BLaER1 (cell line): ENCODE results near the gene PTPRD.

Experiments used
- H3K27ac ChIP-seq: shearing (Covaris generic); formaldehyde crosslinking; 2 replicates; pipeline ENCODE4 v1.8.1; 2022
- H3K27me3 ChIP-seq: shearing (Covaris generic); formaldehyde crosslinking; 2 replicates; pipeline ENCODE4 v1.8.1; 2022
- H3K36me3 ChIP-seq: shearing (Covaris generic); formaldehyde crosslinking; 2 replicates; pipeline ENCODE4 v1.8.1; 2022
- H3K4me1 ChIP-seq: shearing (Covaris generic); formaldehyde crosslinking; 2 replicates; pipeline ENCODE4 v1.8.1; 2022
- H3K4me2 ChIP-seq: shearing (Covaris generic); formaldehyde crosslinking; 2 replicates; pipeline ENCODE4 v1.8.1; 2022
- H3K4me3 ChIP-seq: shearing (Covaris generic); formaldehyde crosslinking; 2 replicates; pipeline ENCODE4 v1.8.1; 2022
- H3K9ac ChIP-seq: shearing (Covaris generic); formaldehyde crosslinking; 2 replicates; pipeline ENCODE4 v1.8.1; 2022
- H3K9me3 ChIP-seq: shearing (Covaris generic); formaldehyde crosslinking; 2 replicates; pipeline ENCODE4 v1.8.1; 2022
- H4K20me1 ChIP-seq: shearing (Covaris generic); formaldehyde crosslinking; 2 replicates; pipeline ENCODE4 v1.8.1; 2022
- Cebpa-rat ChIP-seq: shearing (Covaris generic); IDR thresholded peaks from 2 replicates; pipeline ENCODE4 v1.8.1; 2022

PTPRD gene

DNA sequence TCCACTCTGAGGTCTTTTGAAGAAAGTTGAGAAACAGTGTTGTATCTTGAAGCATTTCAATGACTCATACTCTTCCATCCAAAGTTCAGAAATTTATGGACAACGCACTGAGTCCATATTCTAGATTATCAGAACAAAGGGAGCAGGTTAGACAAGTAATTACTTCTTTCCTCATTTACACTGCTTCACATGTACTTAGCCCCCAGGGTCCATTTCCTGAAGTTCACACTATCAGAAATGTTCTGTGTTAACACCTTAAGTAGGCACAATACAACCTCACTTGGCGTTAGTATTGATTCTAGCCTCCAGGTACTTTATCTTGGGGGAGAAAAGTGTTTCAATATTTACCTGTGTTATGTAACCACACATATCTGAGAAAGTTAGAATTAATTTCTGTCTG lies 2325.3 kb downstream of the PTPRD start:
- no peak for TF ChIP-seq Cebpa-rat
- Histone ChIP-seq H3K4me2 (no peak overlapping the region), H4K20me1 (no peaks in the 10 kb centered on the region), H3K36me3 (no peaks in the 10 kb centered on the region), H3K4me1 (no peaks in the 10 kb centered on the region), H3K9ac (no peak overlapping the region), H3K27me3 (no peaks in the 10 kb centered on the region), H3K9me3 (no peaks in the 10 kb centered on the region), H3K27ac (no peak overlapping the region), H3K4me3 (no peak overlapping the region)

DNA sequence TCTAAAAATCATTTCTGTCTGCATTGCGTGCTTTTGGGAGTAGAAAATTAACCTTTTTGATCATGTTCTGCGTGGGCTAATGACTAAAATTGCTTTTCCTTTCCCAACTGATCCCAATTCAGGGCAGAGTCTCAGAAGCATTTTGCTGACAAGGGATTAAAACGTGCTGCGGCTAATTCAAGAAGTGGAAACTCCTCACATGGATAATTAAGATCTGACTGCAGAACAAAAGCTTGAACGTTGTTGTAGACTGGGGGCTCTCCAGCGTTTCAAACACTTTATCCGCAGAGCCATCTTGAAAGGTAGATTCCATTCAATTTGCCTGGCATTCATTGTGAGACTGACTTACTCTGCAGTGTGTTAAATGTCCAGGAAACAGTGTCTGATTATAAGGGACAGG lies 2327.9 kb downstream of the PTPRD start:
- no peak for TF ChIP-seq Cebpa-rat
- Histone ChIP-seq H3K27me3 (no peaks in the 10 kb centered on the region), H3K4me3 (no peak overlapping the region), H3K4me2 (no peak overlapping the region), H3K36me3 (no peaks in the 10 kb centered on the region), H3K4me1 (no peaks in the 10 kb centered on the region), H4K20me1 (no peaks in the 10 kb centered on the region), H3K9ac (no peak overlapping the region), H3K9me3 (no peaks in the 10 kb centered on the region), H3K27ac (no peak overlapping the region)

GRCh38 chr9:8282535-8282934 lies 2330.3 kb downstream of the PTPRD start:
- H3K4me2 ChIP-seq: no peak overlapping the region
- TF ChIP-seq Cebpa-rat: no peak
- no peaks in the 10 kb centered on the region for H3K4me1 ChIP-seq
- H3K27ac ChIP-seq: no peak overlapping the region
- no peaks in the 10 kb centered on the region for H3K9me3 ChIP-seq
- no peak overlapping the region for H3K9ac ChIP-seq
- no peaks in the 10 kb centered on the region for H3K27me3 ChIP-seq
- no peaks in the 10 kb centered on the region for H4K20me1 ChIP-seq
- H3K4me3 ChIP-seq: no peak overlapping the region
- H3K36me3 ChIP-seq: no peaks in the 10 kb centered on the region

DNA sequence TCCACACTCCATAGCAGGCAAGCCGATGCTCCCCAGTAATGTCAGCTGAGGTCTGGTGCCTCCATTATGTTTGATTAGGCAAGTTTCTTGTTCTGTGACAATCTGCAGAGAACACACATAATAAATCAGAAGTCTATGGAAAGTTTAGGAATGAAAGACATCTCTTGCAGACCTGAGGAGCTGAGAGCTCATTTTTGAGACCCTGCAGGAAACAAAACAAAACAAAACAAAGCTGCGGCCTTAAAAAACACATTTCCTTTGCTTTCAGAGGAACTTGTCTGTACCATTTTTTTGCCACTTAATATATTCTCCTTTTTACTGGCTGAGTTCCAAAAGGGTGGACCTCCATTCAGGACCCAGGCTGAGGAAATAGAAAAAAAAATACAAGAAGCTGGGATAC lies 2332.0 kb downstream of the PTPRD start:
- H3K4me1 ChIP-seq: no peaks in the 10 kb centered on the region
- peaks cover 8% of the 10 kb centered on the region for H3K9me3 ChIP-seq
- no peak overlapping the region for H3K9ac ChIP-seq
- no peaks in the 10 kb centered on the region for H3K36me3 ChIP-seq
- H3K27me3 ChIP-seq: no peaks in the 10 kb centered on the region
- TF ChIP-seq Cebpa-rat: no peak
- H4K20me1 ChIP-seq: no peaks in the 10 kb centered on the region
- no peak overlapping the region for H3K4me2 ChIP-seq
- H3K4me3 ChIP-seq: no peak overlapping the region
- no peak overlapping the region for H3K27ac ChIP-seq

DNA sequence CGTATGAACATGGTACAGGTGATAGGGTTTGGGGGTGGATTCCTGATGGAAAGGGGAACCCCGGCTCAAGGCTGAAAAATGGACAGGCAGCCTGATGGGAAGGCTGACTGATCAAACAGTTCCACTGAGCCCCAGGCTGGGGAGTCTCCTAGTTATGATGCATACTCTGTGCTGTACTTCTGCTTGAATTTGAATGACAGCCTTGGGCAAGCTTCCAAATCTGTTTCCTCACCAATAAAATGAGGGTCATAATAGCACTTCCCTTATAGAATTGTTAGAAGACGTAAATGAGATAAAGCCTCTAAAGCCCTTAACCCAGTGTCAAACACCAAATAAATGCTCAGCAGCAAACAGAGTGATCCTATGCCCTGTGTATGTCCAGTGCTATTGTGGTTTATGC lies 2334.8 kb downstream of the PTPRD start:
- Histone ChIP-seq H3K9me3 (peaks cover 18% of the 10 kb centered on the region), H3K27me3 (no peaks in the 10 kb centered on the region), H3K9ac (no peak overlapping the region), H3K4me1 (no peaks in the 10 kb centered on the region), H4K20me1 (no peaks in the 10 kb centered on the region), H3K36me3 (no peaks in the 10 kb centered on the region), H3K27ac (no peak overlapping the region), H3K4me2 (no peak overlapping the region), H3K4me3 (no peak overlapping the region)
- TF ChIP-seq Cebpa-rat: no peak

- no peak for TF ChIP-seq Cebpa-rat
- no peak overlapping the region for H3K4me2 ChIP-seq
- no peak overlapping the region for H3K27ac ChIP-seq
- no peaks in the 10 kb centered on the region for H3K27me3 ChIP-seq
- no peaks in the 10 kb centered on the region for H4K20me1 ChIP-seq
- H3K36me3 ChIP-seq: no peaks in the 10 kb centered on the region
- H3K9ac ChIP-seq: no peak overlapping the region
- H3K4me3 ChIP-seq: no peak overlapping the region
- H3K9me3 ChIP-seq: peaks cover 4% of the 10 kb centered on the region
- no peaks in the 10 kb centered on the region for H3K4me1 ChIP-seq
These were observed 2342.6 kb downstream of the PTPRD start for GRCh38 chr9:8270235-8270634.

DNA sequence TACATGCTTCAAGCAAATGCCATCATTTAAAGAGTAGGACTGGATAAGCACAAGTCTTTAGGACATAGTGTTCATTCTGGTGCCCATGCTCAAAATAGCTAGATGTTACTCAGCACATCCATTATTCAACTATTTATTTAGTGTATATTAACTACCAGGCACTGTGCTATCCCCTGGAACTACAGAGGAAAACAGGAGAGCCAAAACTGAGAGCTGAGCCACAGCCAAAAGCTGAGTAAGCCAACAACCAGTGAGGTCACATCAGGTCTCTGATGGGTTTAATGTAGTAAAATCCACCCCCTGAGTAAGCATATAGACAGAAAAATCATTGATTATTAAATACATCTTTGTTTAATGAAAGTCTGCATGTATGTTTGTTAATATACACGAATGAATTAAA lies 2343.9 kb downstream of the PTPRD start:
- Histone ChIP-seq H3K4me3 (no peak overlapping the region), H3K9me3 (no peaks in the 10 kb centered on the region), H3K4me1 (no peaks in the 10 kb centered on the region), H3K9ac (no peak overlapping the region), H3K27ac (no peak overlapping the region), H3K36me3 (no peaks in the 10 kb centered on the region), H3K4me2 (no peak overlapping the region), H4K20me1 (no peaks in the 10 kb centered on the region), H3K27me3 (no peaks in the 10 kb centered on the region)
- no peak for TF ChIP-seq Cebpa-rat

GRCh38 chr9:8268216-8268878 lies 2344.5 kb downstream of the PTPRD start:
- H3K4me3 ChIP-seq: no peak overlapping the region
- H3K9ac ChIP-seq: no peak overlapping the region
- no peaks in the 10 kb centered on the region for H3K36me3 ChIP-seq
- no peak overlapping the region for H3K4me2 ChIP-seq
- no peaks in the 10 kb centered on the region for H4K20me1 ChIP-seq
- no peak for TF ChIP-seq Cebpa-rat
- no peaks in the 10 kb centered on the region for H3K4me1 ChIP-seq
- H3K27me3 ChIP-seq: no peaks in the 10 kb centered on the region
- no peak overlapping the region for H3K27ac ChIP-seq
- H3K9me3 ChIP-seq: no peaks in the 10 kb centered on the region

DNA sequence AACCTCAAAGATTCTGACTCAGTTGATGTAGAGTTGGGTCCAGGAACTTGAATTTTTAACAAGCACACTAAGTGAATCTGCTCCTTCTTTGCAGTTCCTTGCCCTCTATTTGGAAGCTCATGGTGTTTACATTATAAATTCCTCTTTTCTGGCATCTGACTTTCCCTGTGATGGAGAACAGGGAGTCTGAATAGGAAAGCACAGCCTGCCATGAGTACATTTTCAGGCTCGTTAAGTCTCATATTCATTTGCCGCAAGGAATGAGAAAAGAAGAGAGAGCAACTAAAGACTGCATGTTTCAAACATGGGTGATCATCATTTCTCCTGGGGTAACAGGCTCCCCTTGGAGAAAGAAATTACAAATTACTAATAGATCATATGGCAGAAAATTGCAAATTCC lies 2345.2 kb downstream of the PTPRD start:
- Histone ChIP-seq H3K4me2 (no peak overlapping the region), H3K9me3 (no peaks in the 10 kb centered on the region)

DNA sequence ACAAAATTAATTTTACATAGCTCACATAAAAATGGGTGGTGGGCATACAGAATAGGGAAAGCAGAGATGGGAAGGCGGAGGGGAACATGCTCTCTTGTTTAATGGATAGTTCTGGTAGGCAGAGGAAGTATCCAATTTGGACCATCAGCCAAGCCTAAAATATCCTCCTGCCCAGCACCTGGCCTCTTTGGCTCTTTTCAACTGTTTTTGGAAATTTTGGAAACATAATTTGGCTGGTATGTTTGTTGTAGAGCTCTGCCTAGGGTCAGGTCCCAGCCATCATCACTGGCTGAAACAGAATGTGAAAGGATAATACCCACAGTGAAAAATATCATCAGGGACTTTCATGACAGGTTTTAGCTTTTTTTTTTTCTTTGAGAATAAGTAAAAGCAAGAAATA lies 2345.9 kb downstream of the PTPRD start:
- H3K4me2 ChIP-seq: no peak overlapping the region
- no peaks in the 10 kb centered on the region for H3K9me3 ChIP-seq
- no peak overlapping the region for H3K4me3 ChIP-seq
- TF ChIP-seq Cebpa-rat: no peak
- H3K9ac ChIP-seq: no peak overlapping the region
- H3K27me3 ChIP-seq: no peaks in the 10 kb centered on the region
- no peak overlapping the region for H3K27ac ChIP-seq
- no peaks in the 10 kb centered on the region for H4K20me1 ChIP-seq
- H3K4me1 ChIP-seq: no peaks in the 10 kb centered on the region
- no peaks in the 10 kb centered on the region for H3K36me3 ChIP-seq

More for the DNA sequence above, 2345.2 kb downstream of the PTPRD start:
- H3K4me1 ChIP-seq: no peaks in the 10 kb centered on the region
- H4K20me1 ChIP-seq: no peaks in the 10 kb centered on the region
- no peak overlapping the region for H3K9ac ChIP-seq
- no peak for TF ChIP-seq Cebpa-rat
- H3K36me3 ChIP-seq: no peaks in the 10 kb centered on the region
- no peak overlapping the region for H3K4me3 ChIP-seq
- H3K27me3 ChIP-seq: no peaks in the 10 kb centered on the region
- H3K27ac ChIP-seq: no peak overlapping the region

- no peak overlapping the region for H3K9ac ChIP-seq
- no peaks in the 10 kb centered on the region for H4K20me1 ChIP-seq
- H3K27ac ChIP-seq: no peak overlapping the region
- no peak overlapping the region for H3K4me3 ChIP-seq
- H3K36me3 ChIP-seq: no peaks in the 10 kb centered on the region
- no peaks in the 10 kb centered on the region for H3K9me3 ChIP-seq
- TF ChIP-seq Cebpa-rat: no peak
- no peaks in the 10 kb centered on the region for H3K4me1 ChIP-seq
- no peaks in the 10 kb centered on the region for H3K27me3 ChIP-seq
- no peak overlapping the region for H3K4me2 ChIP-seq
These were observed 2347.5 kb downstream of the PTPRD start for GRCh38 chr9:8265281-8265680.
